Measurements from ENCODE around the gene FOXS1. TPM values are rescaled to one million over a fixed set of nuclear protein-coding genes. Genes with fewer than 3 reads are reported as not detected.
"Not testable (repeated sequence)": the region's sequence is repeated elsewhere in the genome, so short reads cannot be mapped to it uniquely, and the experiment has no call there.

FOXS1 gene
- total and polyA plus RNA-seq, 7 donors = 0.59 to 3.8 (median 0.87) TPM

GRCh38 chr20:31831771-31832306 is 13.6 kb downstream of the FOXS1 start:
- Histone ChIP-seq H3K4me1 (peaks cover 32% of the 10 kb centered on the region), H3K27me3 (ENCODE audit: insufficient read depth in 3 of 3, low read length in 2 of 3) (no peaks in the 10 kb centered on the region), H3K4me3 (no peak overlapping the region), H3K9me3 (no peaks in the 10 kb centered on the region), H3K36me3 (ENCODE audit: insufficient read depth in 1 of 2, low read depth in 1 of 2) (peaks cover 0 to 86% of the 10 kb centered on the region in 2 donors), H3K27ac (peak overlapping the region; percentile 23)
- ATAC-seq (no peak), DNase-seq (peak in 1 of 2 donors; percentile 50)
- no peak for TF ChIP-seq CTCF (IDR thresholded peaks at IDR 0.05)
- WGBS, 3 donors = 44 to 71% (median 46%) methylated on average over 16 to 17 of the region's 17 CpGs
- intact Hi-C loops (cut with DNase I) = no loop called here

- peaks cover 30% of the 10 kb centered on the region for H3K4me1 ChIP-seq
- no peak for ATAC-seq
- peaks cover 0 to 92% of the 10 kb centered on the region in 2 donors for H3K36me3 ChIP-seq (ENCODE audit: insufficient read depth in 1 of 2, low read depth in 1 of 2)
- H3K27me3 ChIP-seq (ENCODE audit: insufficient read depth in 3 of 3, low read length in 2 of 3) = no peaks in the 10 kb centered on the region
- peak overlapping the region; percentile 23 for H3K27ac ChIP-seq
- intact Hi-C loops (cut with DNase I) = no loop called here
- no peak for DNase-seq
- TF ChIP-seq CTCF (IDR thresholded peaks at IDR 0.05) = no peak
- no peak overlapping the region for H3K4me3 ChIP-seq
- WGBS, 3 donors = 71 to 86% (median 80%) methylated on average over 6 of the region's 6 CpGs
- H3K9me3 ChIP-seq = no peaks in the 10 kb centered on the region
Observed at GRCh38 chr20:31831211-31831610, 14.2 kb downstream of the FOXS1 start.

GRCh38 chr20:31830406-31830981 is 14.9 kb downstream of the FOXS1 start:
- no peak for TF ChIP-seq CTCF (IDR thresholded peaks at IDR 0.05)
- Histone ChIP-seq H3K9me3 (no peaks in the 10 kb centered on the region), H3K27ac (no peak overlapping the region), H3K4me1 (peaks cover 28% of the 10 kb centered on the region), H3K27me3 (ENCODE audit: insufficient read depth in 3 of 3, low read length in 2 of 3) (no peaks in the 10 kb centered on the region), H3K36me3 (ENCODE audit: insufficient read depth in 1 of 2, low read depth in 1 of 2) (peaks cover 0 to 99% of the 10 kb centered on the region in 2 donors), H3K4me3 (no peak overlapping the region)
- ATAC-seq = no peak
- WGBS, 3 donors = 69 to 81% (median 69%) methylated on average over 8 of the region's 8 CpGs
- intact Hi-C loops (cut with DNase I) = no loop called here
- DNase-seq = peak in 1 of 2 donors; percentile 39

- peak in 1 of 2 donors; percentile 19 for DNase-seq
- no peak for ATAC-seq
- WGBS, 3 donors = 50 to 77% (median 54%) methylated on average over 6 of the region's 6 CpGs
- intact Hi-C loops (cut with DNase I) = loop anchor here (10.0 kb wide), 2 partner anchors 165 to 205 kb away; no protein-coding TSS in a partner anchor
- no peaks in the 10 kb centered on the region for H3K9me3 ChIP-seq
- H3K27me3 ChIP-seq (ENCODE audit: insufficient read depth in 3 of 3, low read length in 2 of 3) = no peaks in the 10 kb centered on the region
- H3K36me3 ChIP-seq (ENCODE audit: insufficient read depth in 1 of 2, low read depth in 1 of 2) = peaks cover 0 to 99% of the 10 kb centered on the region in 2 donors
- TF ChIP-seq CTCF (IDR thresholded peaks at IDR 0.05) = no peak
- no peak overlapping the region for H3K4me3 ChIP-seq
- no peak overlapping the region for H3K27ac ChIP-seq
- H3K4me1 ChIP-seq = peaks cover 27% of the 10 kb centered on the region
Observed at GRCh38 chr20:31829731-31830130, 15.7 kb downstream of the FOXS1 start.

- ATAC-seq; H3K27ac ChIP-seq; H3K9me3 ChIP-seq; H3K4me3 ChIP-seq; H3K27me3 ChIP-seq (ENCODE audit: insufficient read depth in 3 of 3, low read length in 2 of 3): not testable (repeated sequence)
- DNase-seq = peak in 1 of 2 donors; percentile 31
- WGBS, 3 donors = 71 to 91% (median 76%) methylated on average over 10 to 11 of the region's 11 CpGs
- intact Hi-C loops (cut with DNase I) = loop anchor here (10.0 kb wide), 2 partner anchors 163 to 207 kb away; no protein-coding TSS in a partner anchor
- Histone ChIP-seq H3K36me3 (ENCODE audit: insufficient read depth in 1 of 2, low read depth in 1 of 2) (peaks cover 0 to 99% of the 10 kb centered on the region in 2 donors), H3K4me1 (peaks cover 32% of the 10 kb centered on the region)
Observed at GRCh38 chr20:31828016-31828415, 17.4 kb downstream of the FOXS1 start.
